HG02588 (cell line): ENCODE data around the gene PCDHGB2.
"Not testable (repeated sequence)": the region's sequence is repeated elsewhere in the genome, so short reads cannot be mapped to it uniquely, and the experiment has no call there.

Experiments
- ATAC-seq: cut with Tn5 transposase; IDR thresholded peaks from one replicate; pipeline ENCODE4 v1.9.1; 2021; ENCODE audit warnings: mild to moderate bottlenecking, moderate library complexity; ENCODE audit not compliant: unreplicated experiment

Gene PCDHGB2

DNA sequence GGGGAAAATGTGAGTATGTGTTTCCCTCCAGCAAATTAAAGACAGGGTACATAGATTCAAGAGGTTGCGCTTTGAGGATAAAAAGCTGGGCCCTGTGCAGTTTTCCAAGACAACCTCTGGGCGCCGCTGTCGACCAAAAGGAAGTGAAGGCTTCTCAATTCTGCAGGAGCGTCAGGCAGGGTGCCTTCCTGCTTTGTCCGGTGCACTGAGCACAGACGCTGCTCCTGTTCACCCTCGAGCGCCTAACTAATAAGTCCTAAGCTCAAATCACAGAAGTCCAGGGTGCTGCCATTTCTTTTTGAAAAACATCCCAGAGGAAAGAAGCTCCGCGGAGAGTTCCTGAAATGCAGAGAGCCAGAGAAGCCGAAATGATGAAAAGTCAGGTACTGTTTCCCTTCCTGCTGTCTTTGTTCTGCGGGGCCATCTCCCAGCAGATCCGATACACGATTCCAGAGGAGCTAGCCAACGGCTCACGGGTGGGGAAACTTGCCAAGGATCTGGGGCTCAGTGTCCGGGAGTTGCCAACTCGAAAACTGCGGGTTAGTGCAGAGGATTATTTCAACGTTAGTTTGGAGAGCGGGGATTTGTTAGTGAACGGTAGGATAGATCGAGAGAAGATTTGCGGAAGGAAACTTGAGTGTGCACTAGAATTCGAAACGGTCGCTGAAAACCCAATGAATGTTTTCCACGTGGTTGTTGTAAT lies 9.7 kb upstream of the PCDHGB2 start, which contains the start of gene PCDHGB1:
TSS of gene PCDHGB1 (plus strand) at position 183 of the 703 bp plus-strand sequence. CDS start at position 345, 162 bp downstream.
- no peak for ATAC-seq

DNA sequence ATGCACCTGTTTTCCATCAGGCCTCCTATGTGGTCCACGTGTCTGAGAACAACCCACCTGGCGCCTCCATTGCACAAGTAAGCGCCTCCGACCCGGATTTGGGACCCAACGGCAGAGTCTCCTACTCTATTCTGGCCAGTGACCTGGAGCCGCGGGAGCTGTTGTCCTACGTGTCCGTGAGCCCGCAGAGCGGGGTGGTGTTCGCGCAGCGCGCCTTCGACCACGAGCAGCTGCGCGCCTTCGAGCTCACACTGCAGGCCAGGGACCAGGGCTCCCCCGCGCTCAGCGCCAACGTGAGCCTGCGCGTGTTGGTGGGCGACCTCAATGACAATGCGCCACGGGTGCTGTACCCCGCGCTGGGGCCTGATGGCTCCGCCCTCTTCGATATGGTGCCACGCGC lies 8.2 kb upstream of the PCDHGB2 start:
- no peak for ATAC-seq

DNA sequence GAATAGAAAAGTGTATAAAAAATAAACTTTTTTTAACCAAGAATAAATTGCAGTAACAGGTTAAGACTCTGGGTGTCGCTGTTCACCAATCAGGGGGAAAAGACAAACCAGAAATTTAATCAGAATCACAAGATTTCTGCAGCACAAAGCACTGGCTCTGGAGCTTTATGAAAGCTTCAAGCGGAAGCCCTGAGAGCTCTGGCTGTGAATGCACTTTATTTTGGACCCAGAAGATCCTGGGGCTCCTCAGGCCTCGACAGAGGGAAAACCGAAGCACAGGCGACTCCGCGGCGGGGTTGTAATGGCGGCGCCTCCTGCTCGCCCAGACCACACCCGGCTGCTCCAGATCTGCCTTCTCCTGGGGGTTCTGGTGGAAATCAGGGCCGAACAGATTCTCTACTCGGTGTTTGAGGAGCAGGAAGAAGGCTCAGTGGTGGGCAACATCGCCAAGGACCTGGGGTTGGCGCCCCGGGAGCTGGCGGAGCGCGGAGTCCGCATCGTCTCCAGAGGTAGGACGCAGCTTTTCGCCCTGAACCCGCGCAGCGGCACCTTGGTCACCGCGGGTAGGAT lies 4.8 kb upstream of the PCDHGB2 start, which contains the start of gene PCDHGA4:
TSS of gene PCDHGA4 (plus strand) at position 122 of the 570 bp plus-strand sequence. CDS start at position 209, 87 bp downstream.
- no peak for ATAC-seq

DNA sequence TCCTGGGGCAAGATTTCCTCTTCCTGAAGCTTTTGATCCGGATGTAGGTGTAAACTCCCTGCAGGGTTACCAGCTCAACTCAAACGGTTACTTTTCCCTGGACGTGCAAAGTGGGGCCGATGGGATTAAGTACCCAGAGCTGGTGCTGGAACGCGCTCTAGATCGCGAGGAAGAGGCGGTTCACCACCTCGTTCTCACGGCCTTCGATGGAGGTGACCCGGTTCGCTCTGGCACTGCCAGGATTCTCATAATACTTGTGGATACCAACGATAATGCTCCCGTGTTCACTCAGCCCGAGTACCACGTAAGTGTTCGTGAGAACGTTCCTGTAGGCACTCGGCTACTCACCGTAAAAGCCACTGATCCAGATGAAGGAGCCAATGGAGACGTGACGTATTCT lies 4.2 kb upstream of the PCDHGB2 start:
- ATAC-seq = no peak

DNA sequence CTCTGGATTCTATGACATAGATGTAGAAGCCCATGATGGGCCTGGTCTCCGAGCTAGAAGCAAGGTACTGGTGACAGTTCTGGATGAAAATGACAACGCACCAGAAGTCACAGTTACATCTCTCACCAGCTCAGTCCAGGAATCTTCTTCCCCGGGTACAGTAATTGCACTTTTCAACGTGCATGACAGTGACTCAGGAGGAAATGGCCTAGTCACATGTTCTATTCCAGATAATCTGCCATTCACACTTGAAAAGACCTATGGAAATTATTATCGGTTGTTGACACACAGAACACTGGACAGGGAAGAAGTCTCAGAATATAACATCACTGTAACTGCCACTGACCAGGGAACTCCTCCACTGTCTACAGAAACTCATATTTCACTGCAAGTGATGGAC lies 3.7 kb upstream of the PCDHGB2 start:
- ATAC-seq = no peak

DNA sequence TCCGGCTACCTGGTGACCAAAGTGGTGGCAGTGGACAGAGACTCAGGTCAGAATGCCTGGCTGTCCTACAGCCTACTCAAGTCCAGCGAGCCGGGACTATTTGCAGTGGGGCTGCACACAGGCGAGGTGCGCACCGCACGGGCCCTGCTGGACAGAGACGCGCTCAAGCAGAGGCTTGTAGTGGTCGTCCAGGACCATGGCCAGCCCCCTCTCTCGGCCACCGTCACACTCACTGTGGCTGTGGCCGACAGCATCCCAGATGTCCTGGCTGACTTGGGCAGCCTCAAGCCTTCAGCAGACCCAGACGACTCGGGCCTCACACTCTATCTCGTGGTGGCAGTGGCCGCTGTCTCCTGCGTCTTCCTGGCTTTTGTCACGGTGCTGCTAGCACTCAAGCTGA lies 2.8 kb upstream of the PCDHGB2 start:
- no peak for ATAC-seq

DNA sequence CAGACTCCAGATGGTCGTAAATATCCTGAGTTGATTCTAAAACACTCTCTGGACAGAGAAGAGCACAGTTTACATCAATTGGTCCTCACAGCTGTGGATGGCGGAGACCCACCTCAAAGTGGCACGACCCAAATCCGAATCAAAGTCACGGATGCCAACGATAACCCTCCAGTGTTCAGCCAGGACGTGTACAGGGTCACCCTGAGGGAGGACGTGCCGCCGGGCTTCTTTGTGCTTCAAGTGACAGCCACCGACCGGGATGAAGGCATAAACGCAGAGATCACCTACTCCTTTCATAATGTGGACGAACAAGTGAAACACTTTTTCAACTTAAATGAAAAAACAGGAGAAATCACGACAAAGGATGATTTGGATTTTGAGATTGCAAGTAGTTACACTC lies 891 bp downstream of the PCDHGB2 start:
- no peak for ATAC-seq

DNA sequence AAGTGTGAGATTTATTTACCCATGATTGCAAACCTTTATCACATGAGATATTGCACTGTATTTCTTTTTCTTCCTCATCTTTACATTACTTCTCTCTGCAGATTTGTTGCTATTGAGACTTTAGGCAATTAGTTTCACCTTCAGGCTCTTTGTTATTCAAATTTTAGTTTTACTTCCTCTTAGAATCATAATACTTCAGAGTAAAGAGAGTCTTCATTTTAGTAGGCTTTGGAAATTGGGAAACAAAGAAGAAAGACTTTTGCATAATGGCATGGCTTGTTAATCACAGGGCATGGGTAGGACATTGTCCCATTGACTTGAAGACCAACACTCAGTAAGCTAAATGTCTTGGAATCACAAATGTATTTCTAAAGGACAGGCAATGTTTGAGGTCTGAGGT lies 2.9 kb downstream of the PCDHGB2 start:
- ATAC-seq = no peak

DNA sequence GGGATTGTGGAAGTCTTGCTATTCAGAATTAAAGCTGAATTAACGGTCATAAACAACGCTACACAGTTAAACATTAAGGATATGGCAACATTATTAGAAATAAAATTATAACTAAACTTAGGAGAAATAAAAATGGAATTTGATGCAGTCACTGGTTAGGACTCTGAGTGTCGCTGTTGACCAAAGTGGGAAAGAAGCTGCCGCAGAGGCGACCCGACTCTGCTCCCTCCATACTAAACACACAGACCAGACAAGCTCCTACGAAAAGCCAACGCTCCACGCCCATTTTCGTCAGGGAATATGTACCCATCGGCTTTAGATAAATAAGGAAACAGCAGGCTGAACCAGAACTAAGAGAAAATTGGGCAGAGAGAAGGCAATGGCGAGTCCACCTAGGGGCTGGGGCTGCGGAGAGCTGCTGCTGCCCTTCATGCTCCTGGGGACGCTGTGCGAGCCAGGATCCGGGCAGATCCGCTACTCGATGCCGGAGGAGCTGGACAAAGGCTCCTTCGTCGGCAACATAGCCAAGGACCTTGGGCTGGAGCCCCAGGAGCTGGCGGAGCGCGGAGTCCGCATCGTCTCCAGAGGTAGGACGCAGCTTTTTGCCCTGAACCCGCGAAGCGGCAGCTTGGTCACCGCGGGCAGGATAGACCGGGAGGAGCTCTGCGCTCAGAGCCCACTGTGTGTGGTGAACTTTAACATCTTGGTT lies 4.3 kb downstream of the PCDHGB2 start, which contains the start of gene PCDHGA5:
TSS of gene PCDHGA5 (plus strand) at position 211 of the 709 bp plus-strand sequence. CDS start at position 380, 169 bp downstream.
- ATAC-seq = no peak

DNA sequence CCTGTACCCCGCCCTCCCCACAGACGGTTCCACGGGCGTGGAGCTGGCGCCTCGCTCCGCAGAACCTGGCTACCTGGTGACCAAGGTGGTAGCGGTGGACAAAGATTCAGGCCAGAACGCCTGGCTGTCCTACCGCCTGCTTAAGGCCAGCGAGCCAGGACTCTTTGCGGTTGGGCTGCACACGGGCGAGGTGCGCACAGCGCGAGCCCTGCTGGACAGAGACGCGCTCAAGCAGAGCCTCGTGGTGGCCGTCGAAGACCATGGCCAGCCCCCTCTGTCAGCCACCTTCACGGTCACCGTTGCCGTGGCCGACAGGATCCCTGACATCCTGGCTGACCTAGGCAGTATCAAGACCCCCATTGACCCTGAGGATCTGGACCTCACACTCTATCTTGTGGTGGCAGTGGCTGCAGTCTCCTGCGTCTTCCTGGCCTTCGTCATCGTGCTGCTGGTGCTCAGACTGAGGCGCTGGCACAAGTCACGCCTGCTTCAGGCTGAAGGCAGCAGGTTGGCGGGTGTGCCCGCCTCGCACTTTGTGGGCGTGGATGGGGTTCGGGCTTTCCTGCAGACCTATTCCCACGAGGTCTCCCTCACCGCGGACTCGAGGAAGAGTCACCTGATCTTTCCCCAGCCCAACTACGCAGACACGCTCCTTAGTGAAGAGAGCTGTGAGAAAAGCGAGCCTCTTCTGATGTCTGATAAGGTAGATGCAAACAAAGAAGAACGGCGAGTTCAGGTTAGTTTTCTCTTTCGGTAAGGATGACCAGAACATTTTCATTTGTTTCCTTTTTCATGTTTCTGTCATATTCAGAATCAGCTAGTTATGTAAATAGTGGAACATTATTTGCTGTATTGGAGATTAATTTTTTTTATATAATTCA lies 6.5 kb downstream of the PCDHGB2 start:
- ATAC-seq = no peak

DNA sequence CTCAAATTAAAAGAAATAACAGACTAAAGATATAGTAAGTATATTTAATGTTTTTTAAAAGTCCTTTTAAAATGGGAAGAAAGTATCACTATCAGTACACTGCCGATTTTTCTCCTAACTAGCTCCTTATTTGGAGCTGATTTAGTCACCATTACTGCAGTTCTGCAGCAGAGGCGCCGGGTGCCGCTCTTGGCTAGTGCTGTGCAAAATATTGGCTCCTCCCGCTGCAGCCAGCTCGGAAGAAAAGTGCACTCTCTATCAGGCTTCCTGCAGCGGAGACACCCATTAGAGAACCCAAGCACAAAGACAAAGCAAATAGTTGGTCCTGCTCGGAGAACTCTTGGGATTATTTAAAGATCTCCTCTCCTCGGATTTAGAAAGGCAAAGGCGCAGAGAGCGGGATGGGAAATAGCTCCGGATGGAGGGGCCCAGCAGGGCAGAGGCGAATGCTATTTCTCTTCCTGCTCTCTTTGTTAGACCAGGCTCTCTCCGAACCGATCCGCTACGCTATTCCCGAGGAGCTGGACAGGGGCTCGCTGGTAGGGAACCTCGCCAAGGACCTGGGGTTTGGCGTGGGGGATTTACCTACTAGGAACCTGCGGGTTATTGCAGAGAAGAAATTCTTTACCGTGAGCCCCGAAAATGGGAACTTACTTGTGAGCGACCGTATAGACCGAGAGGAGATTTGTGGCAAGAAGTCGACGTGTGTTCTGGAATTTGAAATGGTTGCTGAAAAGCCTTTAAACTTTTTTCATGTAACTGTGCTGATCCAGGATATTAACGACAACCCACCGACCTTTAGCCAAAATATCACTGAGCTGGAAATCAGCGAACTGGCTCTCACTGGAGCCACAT lies 10.4 kb downstream of the PCDHGB2 start, which contains the start of gene PCDHGB3:
TSS of gene PCDHGB3 (plus strand) at position 249 of the 855 bp plus-strand sequence. CDS start at position 402, 153 bp downstream.
- peak; percentile 97 for ATAC-seq

DNA sequence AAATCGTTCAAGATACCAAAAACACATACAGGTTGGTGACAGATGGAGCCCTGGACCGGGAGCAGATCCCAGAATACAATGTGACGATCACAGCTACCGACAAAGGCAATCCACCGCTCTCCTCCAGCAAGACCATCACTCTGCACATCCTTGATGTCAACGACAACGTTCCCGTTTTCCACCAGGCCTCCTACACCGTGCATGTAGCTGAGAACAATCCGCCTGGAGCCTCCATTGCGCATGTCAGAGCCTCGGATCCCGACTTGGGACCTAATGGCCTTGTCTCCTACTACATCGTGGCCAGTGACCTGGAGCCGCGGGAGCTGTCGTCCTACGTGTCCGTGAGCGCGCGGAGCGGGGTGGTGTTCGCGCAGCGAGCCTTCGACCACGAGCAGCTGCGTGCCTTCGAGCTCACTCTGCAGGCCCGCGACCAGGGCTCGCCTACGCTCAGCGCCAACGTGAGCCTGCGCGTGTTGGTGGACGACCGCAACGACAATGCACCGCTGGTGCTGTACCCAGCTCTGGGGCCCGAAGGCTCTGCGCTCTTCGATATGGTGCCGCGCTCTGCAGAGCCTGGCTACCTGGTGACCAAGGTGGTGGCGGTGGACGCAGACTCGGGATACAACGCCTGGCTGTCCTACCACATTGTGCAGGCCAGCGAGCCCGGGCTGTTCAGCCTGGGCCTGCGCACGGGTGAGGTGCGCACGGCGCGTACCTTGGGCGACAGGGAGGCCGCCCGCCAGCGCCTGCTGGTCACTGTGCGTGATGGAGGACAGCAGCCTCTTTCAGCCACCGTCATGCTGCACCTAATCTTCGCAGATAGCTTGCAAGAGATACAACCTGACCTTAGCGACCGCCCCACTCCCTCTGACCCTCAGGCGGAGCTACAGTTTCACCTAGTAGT lies 12.0 kb downstream of the PCDHGB2 start:
- no peak for ATAC-seq

DNA sequence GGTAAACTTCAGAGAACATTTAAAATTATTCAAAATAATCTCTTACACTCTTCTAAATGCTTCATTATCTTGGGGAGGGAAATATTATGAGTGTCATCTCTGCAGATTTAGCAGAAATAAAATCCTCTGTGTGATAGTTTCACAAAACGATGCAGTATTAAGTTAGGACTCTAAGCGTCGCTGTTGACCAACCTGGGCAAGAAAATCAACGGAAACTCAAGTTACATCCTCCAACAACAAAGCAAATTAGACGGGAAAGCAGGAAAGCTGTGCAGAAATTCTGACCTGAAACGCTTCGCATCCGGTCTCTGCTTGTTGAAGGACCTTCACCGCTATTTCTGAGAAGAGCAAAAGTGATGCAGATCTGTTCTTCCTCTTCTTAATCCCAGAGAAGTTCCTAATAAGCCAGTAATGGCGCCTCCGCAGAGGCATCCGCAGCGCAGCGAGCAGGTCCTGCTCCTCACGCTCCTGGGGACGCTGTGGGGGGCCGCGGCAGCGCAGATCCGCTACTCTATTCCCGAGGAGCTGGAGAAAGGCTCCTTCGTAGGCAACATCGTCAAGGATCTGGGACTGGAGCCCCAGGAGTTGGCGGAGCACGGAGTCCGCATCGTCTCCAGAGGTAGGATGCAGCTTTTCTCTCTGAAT lies 14.0 kb downstream of the PCDHGB2 start, which contains the start of gene PCDHGA6:
TSS of gene PCDHGA6 (plus strand) at position 219 of the 645 bp plus-strand sequence. CDS start at position 412, 193 bp downstream.
- ATAC-seq = no peak

DNA sequence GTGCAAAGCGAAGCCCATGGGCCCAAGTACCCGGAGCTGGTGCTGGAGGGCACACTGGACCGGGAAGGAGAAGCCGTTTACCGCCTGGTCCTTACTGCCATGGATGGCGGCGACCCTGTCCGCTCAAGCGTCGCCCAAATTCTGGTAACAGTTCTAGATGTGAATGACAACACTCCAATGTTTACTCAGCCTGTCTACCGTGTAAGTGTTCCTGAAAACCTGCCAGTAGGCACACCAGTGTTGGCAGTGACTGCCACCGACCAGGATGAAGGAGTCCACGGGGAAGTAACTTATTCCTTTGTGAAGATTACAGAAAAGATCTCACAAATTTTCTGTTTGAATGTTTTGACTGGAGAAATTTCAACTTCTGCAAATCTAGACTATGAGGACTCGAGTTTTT lies 14.8 kb downstream of the PCDHGB2 start:
- ATAC-seq = no peak

DNA sequence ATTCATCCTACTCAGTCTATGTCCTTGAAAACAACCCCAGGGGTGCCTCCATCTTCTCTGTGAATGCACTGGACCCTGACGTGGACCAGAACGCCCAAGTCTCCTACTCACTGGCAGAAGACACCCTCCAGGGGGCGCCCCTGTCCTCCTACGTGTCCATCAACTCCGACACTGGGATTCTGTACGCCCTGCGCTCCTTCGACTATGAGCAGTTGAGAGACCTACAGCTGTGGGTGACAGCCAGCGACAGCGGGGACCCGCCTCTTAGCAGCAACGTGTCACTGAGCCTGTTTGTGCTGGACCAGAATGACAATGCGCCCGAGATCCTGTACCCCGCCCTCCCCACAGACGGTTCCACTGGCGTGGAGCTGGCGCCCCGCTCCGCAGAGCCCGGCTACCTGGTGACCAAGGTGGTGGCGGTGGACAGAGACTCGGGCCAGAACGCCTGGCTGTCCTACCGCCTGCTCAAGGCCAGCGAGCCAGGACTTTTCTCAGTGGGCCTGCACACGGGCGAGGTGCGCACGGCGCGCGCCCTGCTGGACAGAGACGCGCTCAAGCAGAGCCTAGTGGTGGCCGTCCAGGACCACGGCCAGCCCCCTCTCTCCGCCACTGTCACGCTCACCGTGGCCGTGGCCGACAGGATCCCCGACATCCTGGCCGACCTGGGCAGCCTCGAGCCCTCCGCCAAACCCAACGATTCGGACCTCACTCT lies 15.8 kb downstream of the PCDHGB2 start:
- ATAC-seq = not testable (repeated sequence)

DNA sequence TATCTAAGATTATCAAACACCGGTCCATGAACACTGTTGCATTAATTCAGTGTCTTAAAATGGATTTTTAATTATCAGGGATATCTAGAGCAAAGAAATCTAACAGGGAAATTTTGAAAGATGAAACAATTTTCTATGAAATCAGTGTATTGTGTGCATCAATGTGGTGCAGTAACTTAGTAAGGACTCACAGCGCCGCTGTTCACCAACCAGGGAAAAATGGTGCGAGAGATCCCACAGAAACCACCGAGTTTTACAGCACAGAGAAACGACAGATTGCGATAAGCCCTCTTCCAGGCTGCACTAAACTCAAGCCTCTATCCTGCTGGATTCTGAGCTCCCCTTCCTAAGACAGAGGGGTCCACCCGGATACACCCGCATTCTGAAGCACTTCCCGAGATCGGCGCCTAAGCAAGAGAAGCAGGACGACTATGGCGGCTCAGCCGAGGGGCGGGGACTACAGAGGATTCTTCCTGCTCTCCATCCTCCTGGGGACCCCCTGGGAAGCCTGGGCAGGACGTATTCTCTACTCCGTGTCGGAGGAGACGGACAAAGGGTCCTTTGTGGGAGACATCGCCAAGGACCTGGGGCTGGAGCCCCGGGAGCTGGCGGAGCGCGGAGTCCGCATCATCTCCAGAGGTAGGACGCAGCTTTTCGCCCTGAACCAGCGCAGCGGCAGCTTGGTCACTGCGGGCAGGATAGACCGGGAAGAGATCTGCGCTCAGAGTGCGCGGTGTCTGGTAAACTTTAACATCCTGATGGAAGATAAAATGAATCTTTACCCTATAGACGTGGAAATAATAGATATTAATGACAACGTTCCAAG lies 22.9 kb downstream of the PCDHGB2 start, which contains the start of gene PCDHGA7:
TSS of gene PCDHGA7 (plus strand) at position 274 of the 826 bp plus-strand sequence. CDS start at position 432, 158 bp downstream.
- ATAC-seq = no peak
